RPMI7951 (cell line): ENCODE measurements around the gene PCSK5. TPM values are rescaled to one million over a fixed set of nuclear protein-coding genes. Genes with fewer than 3 reads are reported as not detected.
"Not testable (repeated sequence)": the region's sequence is repeated elsewhere in the genome, so short reads cannot be mapped to it uniquely, and the experiment has no call there.

Experiments
- DNase-seq: peaks from one replicate; pipeline ENCODE4 v3.0.0-alpha.2; 2012; ENCODE audit warnings: low read depth
- total RNA-seq: library from RNA; depleted of rRNA; stranded (reverse); fragments of >200 nt; shearing (Covaris generic); gene quantifications from 2 replicates; pipeline ENCODE4 v1.2.3, GENCODE V29; 2014

The PCSK5 gene
- total RNA-seq, 1 experiment from 2014 or later = 0.36 TPM

DNA sequence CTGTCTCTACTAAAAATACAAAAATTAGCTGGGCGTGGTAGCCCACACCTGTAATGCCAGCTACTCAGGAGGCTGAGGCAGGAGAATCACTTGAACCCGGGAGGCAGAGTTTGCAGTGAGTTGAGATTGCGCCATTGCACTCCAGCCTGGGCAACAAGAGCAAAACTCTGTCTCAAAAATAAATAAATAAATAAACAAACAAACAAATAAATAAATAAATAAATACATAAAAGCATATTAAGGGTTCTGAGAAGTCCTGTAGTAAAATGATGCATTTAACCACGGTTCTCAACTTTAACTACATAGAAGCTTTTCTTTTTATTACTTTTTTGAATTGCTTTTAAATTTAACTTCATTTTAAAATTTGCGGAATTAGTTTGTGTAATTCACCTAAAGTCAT is 190.8 kb downstream of the PCSK5 start:
- DNase-seq = not testable (repeated sequence)

DNA sequence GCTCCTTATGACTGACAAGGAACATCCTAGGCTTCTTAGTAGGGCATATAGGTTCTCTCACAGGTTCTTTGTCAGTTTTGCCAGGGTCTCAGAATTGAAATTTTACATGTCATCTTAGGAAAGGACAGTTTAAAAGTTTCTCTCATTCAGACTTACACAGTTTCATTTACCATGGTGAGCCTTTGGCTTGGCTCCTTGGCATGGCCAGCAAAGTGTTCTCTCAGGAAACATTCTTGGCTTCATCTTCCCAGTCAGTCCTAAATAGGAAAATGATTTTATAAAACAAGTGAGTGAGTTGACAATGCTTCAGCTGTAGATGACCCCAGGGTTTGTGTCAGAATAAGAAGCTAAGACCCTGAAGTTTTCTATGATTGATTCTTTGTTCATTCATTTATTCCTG is 191.6 kb downstream of the PCSK5 start:
- no peak for DNase-seq

DNA sequence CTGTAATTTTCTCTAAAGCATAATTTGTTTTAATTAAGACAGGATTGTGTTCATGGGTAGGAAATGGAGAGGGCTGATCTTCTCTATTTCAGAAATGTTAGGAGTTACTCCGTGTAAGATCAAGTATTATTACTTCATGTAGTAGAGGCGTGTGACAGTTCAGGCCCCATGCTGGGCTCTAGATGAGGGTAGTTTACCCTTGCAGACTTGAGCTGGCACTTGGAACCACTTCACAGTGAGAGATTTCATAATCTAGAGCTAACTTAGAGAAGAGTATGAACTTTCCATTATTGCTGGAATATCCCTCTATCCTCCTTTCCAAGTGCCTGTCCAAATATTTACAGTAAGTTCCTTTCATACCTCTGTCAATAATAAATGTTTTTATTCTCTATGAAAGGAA is 195.1 kb downstream of the PCSK5 start:
- DNase-seq = no peak

DNA sequence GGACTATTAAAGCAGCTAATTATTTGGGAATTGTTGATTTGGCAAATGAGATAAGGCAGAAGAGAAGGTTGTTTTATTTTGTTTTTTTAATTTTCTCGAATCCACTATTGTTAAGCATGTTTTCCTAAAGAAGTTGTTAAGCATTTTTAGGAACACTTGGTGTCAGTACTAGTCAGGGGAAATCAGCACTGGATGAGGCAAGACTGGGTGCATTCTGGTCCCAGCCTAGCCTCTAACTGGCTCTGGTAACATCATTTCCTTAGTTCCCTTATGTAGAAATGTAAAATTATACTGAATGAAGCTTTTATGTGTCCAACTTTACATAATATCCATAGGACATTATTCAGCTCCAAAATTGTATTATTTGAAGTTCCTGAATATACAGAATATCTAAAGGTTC is 196.1 kb downstream of the PCSK5 start:
- no peak for DNase-seq

DNA sequence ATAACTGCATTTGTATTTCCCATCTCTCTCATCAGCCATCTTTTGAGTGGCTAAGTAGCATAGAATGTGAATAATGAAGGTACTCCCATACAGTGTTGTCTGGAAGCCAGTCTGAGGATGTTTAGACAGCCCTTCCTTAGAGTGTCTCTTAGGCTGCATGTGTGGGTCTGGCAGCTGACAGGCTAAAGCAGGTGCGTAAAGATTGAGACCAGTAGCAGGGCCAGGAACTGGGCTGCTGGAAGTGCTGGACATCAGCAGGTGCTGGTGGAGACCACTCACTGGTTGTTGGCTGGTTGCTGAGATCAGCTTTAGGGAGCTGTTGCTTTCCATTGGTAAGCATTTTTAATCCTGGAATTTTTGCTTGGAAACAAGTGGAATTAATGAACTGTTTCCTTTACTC is 197.5 kb downstream of the PCSK5 start:
- no peak for DNase-seq

DNA sequence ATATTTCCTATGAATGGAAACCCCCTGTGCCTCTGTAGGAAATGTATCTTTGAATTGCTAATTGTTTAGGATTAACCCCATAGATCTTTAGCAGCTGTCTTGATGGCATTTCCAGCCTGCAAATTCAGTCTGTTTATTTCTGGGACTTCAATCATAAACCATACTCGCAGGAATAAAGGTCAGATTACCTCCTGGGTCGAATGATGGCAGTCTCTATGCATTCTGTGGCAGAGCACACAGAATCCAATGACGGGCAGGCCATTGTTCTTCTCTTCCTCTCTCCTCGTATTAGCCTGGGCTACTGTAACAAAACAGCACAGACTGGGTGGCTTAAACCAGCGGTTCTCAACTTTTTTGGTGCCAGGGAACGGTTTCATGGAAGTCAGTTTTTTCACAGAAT is 199.9 kb downstream of the PCSK5 start:
- DNase-seq = no peak

DNA sequence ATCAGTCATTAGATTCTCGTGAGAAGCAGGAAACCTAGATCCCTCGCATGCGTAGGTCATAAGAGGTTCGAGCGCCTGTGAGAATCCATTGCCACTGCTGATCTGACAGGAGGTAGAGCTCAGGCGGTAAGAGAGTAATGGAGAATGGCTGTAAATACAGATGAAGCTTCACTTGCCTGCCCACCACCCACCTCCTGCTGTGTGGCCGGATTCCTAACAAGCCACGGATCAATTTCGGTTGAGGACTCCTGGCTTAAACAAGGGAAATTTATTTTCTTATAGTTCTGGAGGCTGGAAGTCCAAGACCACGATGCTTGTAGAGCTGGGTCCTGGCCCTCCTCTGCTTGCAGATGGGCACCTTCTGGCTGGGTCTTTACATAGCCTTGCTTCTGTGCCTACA is 200.4 kb downstream of the PCSK5 start:
- DNase-seq = no peak

DNA sequence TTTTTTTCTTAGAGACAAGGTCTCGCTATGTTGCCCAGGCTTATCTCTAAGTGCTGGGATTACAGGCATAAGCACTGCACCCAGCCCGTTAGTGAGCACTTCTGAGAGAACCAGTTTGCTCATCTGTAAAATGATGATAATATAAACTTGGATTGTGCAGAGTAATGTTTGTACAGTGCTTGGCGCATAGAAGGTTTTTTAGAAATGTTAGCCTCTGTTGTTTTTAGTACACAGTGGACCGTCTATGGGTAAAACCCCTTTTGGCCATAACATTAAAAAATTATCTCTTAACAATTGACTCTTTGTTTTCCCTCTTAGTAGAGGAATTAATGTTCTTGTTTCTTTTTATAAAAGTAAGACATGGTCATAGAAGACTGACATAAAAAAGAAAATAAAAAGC is 202.1 kb downstream of the PCSK5 start:
- peak; percentile 15 for DNase-seq

DNA sequence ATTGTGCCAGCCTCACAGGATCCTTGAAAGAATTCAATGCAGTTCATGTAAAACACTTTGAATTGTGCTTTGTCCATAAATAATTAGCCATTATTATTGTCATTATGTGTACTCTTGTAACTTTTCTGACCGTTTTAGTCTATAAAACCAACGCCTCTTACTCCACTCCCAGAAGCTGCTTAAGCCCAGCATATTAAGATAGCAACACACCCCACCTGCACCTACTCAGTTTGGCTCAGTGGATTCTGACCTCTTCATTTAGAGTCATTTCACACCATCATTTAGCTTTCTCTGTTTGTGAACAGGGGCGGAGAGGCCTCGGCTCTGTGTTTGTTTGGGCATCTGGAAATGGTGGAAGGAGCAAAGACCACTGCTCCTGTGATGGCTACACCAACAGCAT is 205.1 kb downstream of the PCSK5 start:
- no peak for DNase-seq

DNA sequence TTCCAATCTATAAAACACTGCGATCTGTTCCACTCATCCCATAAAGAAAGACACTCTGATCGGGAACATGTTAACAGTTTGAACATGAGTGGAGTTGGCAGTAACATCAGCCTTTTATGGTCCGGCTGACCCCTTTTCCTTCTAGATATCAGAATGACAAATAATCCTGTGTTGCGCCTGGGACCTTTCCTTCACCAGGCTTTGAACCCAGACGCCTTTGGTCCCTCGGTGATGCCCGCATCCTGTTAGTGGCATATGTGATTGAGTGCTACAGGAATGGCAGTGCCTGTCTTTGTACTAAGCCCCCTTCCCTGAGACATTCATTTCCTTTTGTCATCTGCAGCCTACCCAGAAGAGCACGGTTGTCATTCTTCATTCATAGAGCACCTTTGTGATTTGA is 209.0 kb downstream of the PCSK5 start:
- DNase-seq = no peak

DNA sequence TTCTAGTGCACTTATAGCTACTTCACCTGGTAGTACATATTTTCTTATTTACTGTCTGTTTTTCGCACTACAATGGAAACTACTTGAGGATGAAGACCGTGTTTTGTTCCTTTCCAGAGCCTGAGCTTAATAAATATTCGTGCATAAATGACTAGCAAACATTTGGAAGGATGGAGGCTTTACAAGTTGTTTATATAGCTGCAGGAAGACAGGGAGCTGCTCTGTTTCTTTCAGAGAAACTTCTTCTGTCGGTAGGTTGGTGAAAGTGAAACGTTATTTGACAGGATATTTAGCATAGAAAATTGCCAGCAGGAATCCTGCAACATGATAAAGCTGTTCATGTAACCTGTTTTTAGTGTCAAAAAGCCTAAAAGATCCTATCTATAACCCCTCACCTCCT is 210.6 kb downstream of the PCSK5 start:
- no peak for DNase-seq

DNA sequence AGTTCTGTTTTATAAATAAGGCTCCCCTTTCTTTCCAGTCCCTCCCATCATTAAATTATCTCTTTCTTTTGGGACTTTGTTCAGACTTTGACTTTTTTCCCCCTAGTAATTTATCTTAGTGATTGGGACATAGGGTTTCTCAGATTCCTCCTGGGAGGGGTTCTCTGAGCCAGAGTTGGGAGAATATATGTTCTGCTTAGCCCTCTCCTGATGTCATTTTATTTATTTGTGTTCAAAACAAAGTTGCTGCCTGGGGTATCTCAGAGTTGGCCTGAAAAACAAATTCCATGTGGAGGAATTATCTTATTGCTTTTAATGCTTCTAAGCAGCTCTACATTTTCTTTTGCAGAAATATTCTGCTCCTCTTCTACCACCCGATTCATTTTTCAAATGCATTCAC is 211.0 kb downstream of the PCSK5 start:
- no peak for DNase-seq

DNA sequence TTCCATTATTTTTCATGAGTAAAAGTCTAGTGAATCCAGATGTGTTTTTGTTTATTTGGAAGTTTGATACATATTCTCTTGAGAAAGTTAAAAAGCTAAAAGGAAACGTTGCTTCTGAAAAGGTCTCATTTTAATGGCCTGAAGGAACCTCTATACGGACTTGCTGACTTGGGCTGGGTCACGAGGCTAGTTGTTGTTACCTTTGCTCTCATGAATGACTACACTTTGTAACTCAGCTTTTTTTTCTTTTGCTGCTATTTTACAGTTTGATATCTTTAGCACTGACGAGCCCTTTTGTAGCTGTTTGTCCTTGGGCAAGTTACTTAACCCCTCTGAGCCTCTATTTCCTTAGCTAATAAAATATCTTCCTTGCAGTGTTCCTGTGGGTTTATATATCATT is 211.5 kb downstream of the PCSK5 start:
- no peak for DNase-seq

DNA sequence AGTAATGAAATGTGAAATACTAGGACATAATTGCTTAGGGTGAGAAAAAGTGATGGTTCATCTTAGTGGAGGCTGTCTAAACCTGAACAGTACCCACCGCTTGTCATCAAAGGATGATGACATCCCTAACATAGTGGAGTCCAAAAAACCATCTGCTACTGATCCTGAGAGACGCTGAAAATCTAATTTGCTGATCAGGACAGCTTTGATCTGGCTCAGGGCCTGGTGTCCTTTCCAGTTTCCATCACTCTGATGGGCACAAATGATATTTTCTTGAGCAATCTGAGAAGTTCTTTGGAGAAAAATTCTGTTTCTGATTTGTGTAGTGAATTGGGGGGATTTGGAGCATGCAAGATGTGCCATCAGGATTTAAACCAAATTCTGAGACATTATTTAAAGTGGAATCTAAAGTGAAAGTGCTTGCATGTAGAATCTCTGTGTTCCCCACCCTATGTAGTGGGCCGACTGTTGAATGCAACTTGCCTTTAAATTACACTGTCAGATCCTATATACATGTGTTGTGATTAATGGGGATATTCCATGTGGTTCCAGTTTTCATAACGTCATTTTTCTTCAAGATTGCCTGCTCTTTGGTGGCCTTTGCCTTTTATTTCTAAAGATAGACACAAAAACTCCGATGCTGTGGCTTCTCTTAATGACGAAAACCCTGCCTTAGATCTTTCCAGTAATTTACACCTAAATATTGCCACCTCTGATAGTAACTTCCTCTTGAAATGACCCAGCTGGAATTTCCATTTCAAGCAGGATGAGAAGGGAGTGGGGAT is 213.2 kb downstream of the PCSK5 start:
- no peak for DNase-seq

DNA sequence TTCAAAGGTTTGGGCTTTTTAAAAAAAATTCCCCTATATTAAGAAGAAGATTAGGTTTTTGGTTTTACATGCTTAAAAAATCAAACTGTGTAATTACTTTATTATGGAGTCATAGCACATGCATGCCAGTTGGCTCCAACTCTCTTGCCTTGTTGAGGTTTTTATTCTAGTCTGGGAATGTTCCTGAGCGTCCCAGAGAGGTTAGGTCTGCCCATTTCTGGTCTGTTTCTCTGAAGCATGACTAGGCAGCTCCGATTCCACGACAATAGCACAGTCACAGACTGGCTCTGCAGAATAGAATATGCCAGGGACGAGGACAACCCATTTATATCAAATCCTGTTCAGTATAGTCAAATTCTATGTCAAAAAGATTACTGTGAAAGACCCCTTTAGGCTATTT is 217.0 kb downstream of the PCSK5 start:
- DNase-seq = no peak

DNA sequence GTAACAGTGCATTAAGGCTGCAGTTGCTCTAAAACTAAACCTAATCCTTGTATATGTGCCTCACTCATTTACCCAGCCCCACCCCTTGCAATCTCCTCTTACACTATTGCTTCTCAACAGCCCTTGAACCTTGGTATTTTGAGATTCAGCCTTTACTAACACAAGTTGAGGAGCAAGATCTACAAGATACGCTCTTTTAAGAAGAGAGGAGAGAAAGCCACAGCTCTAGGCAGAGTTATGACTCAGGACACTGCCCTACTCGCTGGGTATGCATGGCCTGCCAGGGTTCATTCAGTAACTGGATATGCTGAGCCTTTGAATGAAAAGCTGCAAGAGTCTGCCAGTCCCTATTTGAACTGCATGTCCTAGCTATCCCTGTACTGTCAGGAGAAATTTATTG is 219.5 kb downstream of the PCSK5 start:
- DNase-seq = no peak

DNA sequence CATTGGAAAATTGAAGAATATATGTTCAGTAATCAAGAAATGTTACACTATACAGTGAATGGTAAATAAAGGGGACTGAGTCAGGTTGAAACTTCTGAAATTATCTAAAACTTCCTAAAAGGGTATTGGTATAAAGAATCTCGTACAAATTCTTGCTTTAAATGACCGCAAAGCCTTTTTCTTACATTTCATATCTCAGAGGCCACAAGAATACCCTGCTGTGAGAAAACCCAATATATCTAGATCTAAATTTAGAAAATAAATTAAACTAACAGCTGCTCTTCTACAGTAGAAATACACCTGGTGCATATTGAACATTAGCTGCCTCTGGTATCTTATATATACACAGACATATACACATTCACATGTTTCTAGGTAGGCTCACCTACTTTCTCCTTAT is 221.7 kb downstream of the PCSK5 start:
- DNase-seq = no peak

DNA sequence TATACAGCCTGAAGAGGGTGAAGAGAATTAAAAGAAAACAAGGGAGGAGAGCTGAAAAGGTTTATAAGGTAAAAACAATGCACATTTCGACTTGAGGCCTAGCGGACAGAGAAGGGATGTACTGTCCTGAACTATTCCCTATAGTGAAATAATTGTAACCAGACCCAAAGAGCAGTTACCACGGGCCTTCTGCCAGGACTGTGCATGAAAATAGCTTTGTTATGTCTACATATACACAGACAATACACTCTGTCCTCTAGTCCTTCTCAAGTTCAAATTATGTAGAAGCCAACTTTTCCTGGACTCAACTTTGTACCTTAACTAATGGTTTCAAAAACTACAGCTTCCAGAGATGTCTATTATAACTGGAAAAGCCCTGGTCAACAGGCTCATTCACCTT is 223.7 kb downstream of the PCSK5 start:
- DNase-seq = no peak

DNA sequence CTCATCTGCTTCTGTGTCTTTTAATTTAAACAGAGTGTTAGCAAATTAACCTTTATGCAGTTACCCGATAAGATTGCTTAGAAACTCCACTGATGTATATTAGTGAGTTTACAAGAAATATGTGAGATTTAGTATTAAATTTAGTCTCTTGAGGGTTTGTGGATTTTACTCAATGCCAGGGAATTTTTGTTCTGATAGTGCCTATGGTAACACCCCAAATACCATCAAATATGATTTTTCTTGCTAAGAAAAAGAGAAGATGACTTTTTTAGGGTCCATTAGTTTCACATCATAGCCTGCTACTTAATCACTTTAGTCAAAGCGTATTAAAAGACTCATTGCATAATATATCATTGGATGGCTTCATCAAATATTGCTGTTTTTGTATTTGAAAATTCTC is 224.9 kb downstream of the PCSK5 start:
- no peak for DNase-seq

DNA sequence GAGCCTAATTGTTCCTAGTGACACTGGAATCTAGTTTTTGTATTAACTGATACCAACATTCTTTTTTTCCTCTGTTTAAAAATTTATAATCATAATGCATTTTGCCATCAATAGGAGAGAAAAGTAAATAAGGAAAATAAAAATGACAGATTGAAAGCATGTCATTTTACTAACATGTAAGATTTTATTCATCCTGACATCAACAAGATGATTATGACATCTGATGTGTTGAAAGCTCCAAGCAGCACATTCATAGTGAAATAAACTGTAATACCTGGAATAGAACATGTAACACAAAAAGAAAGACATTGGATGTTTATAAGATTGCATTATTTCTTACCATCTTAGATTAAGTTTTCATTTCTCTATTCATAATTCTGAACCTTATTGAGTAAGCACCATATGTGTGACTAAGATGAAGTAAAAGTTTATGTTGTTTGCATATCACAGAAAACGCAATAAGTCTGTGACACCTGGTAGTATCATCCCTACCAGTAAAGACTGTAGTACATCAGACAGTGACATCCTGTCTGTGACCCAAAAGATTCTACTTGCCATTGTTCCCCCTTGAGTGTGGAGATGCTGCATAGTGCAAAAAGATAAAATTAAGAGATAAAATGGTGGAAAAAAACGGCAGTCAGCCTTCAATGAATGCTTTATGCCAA is 225.6 kb downstream of the PCSK5 start:
- DNase-seq = no peak

DNA sequence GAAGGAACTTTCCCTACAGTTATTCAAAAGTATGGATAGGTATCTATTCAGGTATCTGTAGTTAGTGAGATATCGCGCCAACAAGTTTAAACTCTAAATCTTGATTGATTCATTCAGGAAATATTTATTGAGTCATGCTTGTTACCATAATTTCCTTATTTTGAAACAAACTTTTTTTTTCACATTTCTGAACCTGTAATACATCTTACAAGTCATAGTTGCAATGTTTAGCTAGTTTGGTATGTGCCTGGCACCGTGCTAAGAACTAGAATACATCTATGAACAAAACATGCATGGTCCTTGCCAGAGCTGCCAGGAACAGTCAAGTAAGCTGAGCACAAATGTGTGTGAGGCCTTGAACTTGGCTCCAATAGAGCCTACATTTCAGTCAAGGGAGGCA is 226.4 kb downstream of the PCSK5 start:
- no peak for DNase-seq

DNA sequence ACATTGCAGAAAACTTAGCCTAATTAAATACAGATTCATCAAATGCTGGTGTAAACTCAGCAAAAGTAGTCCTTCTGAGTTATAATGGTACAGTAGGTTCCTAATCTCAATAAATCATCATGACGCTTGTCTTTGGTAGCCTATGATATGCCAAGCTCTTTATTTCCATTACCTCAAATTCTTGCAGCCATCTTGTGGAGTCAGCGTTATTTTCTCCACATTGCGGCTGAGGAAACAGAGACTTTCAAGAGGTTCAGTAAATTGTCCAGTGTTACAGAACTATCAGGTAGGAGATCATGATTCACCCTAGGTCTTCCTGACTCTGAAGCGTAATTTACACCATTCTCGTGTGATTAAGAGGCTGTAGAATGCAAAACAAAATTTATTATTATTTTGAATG is 237.2 kb downstream of the PCSK5 start:
- no peak for DNase-seq

DNA sequence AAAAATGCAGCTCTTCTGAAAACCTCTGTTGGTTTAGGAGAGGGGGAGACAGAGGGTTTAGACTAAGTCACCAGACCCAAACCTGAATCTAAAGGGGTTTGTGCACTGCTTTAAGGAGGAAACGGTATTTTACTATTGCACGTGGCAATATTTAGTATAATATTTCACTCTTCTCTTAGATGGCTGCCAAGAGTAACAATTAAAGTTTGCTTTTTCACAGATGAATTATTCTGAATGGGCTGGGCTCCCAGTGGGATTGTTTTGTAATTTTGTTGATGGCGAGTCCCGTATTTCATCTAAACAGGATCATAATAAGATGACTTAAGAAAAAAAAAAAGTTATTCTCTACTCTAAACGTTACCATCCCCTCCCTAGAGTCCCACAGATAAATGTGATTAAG is 245.4 kb downstream of the PCSK5 start:
- no peak for DNase-seq

DNA sequence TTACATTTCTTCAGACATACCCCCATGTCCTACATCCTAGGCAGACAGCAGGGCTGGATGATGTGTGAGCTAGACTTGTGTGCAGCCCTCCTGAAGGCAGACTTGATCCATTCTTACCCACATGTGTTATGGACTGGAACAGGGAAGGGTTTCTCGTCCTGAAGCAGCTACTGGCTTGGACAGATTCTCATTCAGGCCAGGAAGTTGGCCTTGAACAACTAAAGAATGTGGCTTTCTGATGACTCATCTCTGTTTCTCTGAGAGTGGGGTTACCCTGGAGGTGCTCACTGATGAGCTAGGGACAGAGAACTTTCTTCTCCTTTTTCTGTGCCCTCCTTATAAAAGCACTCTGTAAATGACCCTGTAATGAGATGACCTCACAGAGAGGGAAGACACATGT is 246.5 kb downstream of the PCSK5 start:
- peak; percentile 13 for DNase-seq
